IMR-90 (cell line): Measurements from ENCODE around the gene GRIK5. TPM values are rescaled to one million over a fixed set of nuclear protein-coding genes. Genes with fewer than 3 reads are reported as not detected.

Experiments used
- ATAC-seq: fragments of 200-7000 bp; cut with Tn5 transposase; 2 replicates; pipeline ENCODE4 v1.9.1; 2020; ENCODE audit warnings: low read depth, mild to moderate bottlenecking, moderate library complexity
- BruUV-seq: library from RNA; stranded (reverse); fragments of 400-500 nt; replicated peaks from 2 replicates; lab custom pipeline; 2021; lab: Mats Ljungman, UMichigan
- CTCF ChIA-PET: fragments of 300-600 bp; formaldehyde crosslinking; extraction: SDS; loops from one replicate; lab custom pipeline; 2021; ENCODE audit warnings: antibody characterized with exemption; lab: Yijun Ruan, JAX
- POLR2A ChIA-PET: fragments of 300-600 bp; sonication (Branson Sonifier 250); formaldehyde crosslinking; loops from one replicate; lab custom pipeline; 2022; ENCODE audit warnings: antibody characterized with exemption; ENCODE audit not compliant: unreplicated experiment; lab: Charles Lee
- DNase-seq: peaks from one replicate; pipeline ENCODE4 v3.0.0; 2013
- H2AFZ ChIP-seq: replicated peaks from 2 replicates; pipeline ENCODE3; 2013; ENCODE audit warnings: low read length, mild to moderate bottlenecking; ENCODE audit not compliant: poor library complexity
- H2AK5ac ChIP-seq: 2 replicates; pipeline ENCODE4 v1.6.1; 2013; ENCODE audit warnings: low read depth, low read length, inconsistent platforms
- H2AK9ac ChIP-seq: replicated peaks from 2 replicates; pipeline ENCODE3; 2013; ENCODE audit warnings: mild to moderate bottlenecking, low read depth, low read length, moderate library complexity; ENCODE audit not compliant: poor library complexity
- H2BK120ac ChIP-seq: 2 replicates; pipeline ENCODE4 v1.6.1; 2013; ENCODE audit warnings: low read depth, low read length, inconsistent platforms
- H2BK15ac ChIP-seq: 3 replicates; pipeline ENCODE4 v1.6.1; 2013; ENCODE audit warnings: low read depth, low read length, inconsistent platforms
- H2BK20ac ChIP-seq: 2 replicates; pipeline ENCODE4 v1.6.1; 2013; ENCODE audit warnings: low read depth, mild to moderate bottlenecking, inconsistent platforms, low read length, moderate library complexity
- H2BK5ac ChIP-seq: 2 replicates; pipeline ENCODE4 v1.6.1; 2013; ENCODE audit warnings: mild to moderate bottlenecking, low read depth, low read length, inconsistent platforms; ENCODE audit not compliant: poor library complexity, severe bottlenecking
- H3K14ac ChIP-seq: replicated peaks from 2 replicates; pipeline ENCODE4 v1.6.1; 2013; ENCODE audit warnings: low read depth, low read length, inconsistent platforms
- H3K18ac ChIP-seq: 2 replicates; pipeline ENCODE4 v1.6.1; 2013; ENCODE audit warnings: low read depth, low read length, control low read depth
- H3K23ac ChIP-seq: 2 replicates; pipeline ENCODE4 v1.6.1; 2013; ENCODE audit warnings: low read depth, low read length, inconsistent platforms
- H3K27ac ChIP-seq: 2 replicates; pipeline ENCODE4 v1.5.1; 2013; ENCODE audit warnings: mild to moderate bottlenecking, control low read depth, low read length; ENCODE audit not compliant: insufficient read depth
- H3K27me3 ChIP-seq: 2 replicates; pipeline ENCODE4 v1.6.1; 2013; ENCODE audit warnings: low read length; ENCODE audit not compliant: control insufficient read depth, insufficient read depth
- H3K36me3 ChIP-seq: 2 replicates; pipeline ENCODE4 v1.6.1; 2013; ENCODE audit warnings: low read length, mixed read lengths; ENCODE audit not compliant: control insufficient read depth, insufficient read depth
- H3K4ac ChIP-seq: 2 replicates; pipeline ENCODE4 v1.6.1; 2013; ENCODE audit warnings: low read depth, low read length, inconsistent platforms
- H3K4me1 ChIP-seq: 2 replicates; pipeline ENCODE4 v1.6.1; 2013; ENCODE audit warnings: low read length, mixed read lengths; ENCODE audit not compliant: control insufficient read depth, insufficient read depth
- H3K4me2 ChIP-seq: 2 replicates; pipeline ENCODE4 v1.6.1; 2013; ENCODE audit warnings: low read depth, mild to moderate bottlenecking, control low read depth, low read length, moderate library complexity
- H3K4me3 ChIP-seq: 2 replicates; pipeline ENCODE4 v1.5.1; 2013; ENCODE audit warnings: low read depth, mild to moderate bottlenecking, control low read depth, low read length, moderate library complexity; ENCODE audit not compliant: insufficient read depth
- H3K56ac ChIP-seq: 2 replicates; pipeline ENCODE4 v1.6.1; 2013; ENCODE audit warnings: low read length, inconsistent platforms; ENCODE audit not compliant: insufficient read depth; ENCODE audit errors: extremely low read depth
- H3K79me1 ChIP-seq, 2 experiments: 2 replicates each; pipeline ENCODE4 v1.6.1; 2013; ENCODE audit warnings: low read length in 2 of 2, inconsistent platforms in 1 of 2, low read depth in 1 of 2
- H3K9ac ChIP-seq: 2 replicates; pipeline ENCODE4 v1.6.1; 2013; ENCODE audit warnings: low read depth, low read length, control low read depth
- H3K9me1 ChIP-seq: 2 replicates; pipeline ENCODE4 v1.6.1; 2013; ENCODE audit warnings: low read length, inconsistent platforms; ENCODE audit not compliant: insufficient read depth
- H3K9me3 ChIP-seq: 2 replicates; pipeline ENCODE4 v1.6.1; 2013; ENCODE audit warnings: low read length; ENCODE audit not compliant: control insufficient read depth, insufficient read depth
- H4K20me1 ChIP-seq: 2 replicates; pipeline ENCODE4 v1.6.1; 2013; ENCODE audit warnings: low read length, inconsistent platforms; ENCODE audit not compliant: insufficient read depth
- H4K5ac ChIP-seq: 2 replicates; pipeline ENCODE4 v1.6.1; 2013; ENCODE audit warnings: mild to moderate bottlenecking, low read depth, low read length, control low read depth
- H4K8ac ChIP-seq, 2 experiments: 2 replicates each; pipeline ENCODE4 v1.6.1; 2013; ENCODE audit warnings: low read depth in 2 of 2, low read length in 2 of 2, control low read depth in 1 of 2, inconsistent platforms in 1 of 2
- H4K91ac ChIP-seq: 2 replicates; pipeline ENCODE4 v1.6.1; 2013; ENCODE audit warnings: low read depth, low read length, inconsistent platforms; ENCODE audit not compliant: insufficient read depth
- CEBPB ChIP-seq: IDR thresholded peaks from 2 replicates; pipeline ENCODE4 v1.6.1; 2012; ENCODE audit warnings: low read depth, low read length, improper control_type of control experiment
- MAZ ChIP-seq: IDR thresholded peaks from 2 replicates; pipeline ENCODE4 v1.6.1; 2012; ENCODE audit warnings: low read depth, mild to moderate bottlenecking, low read length, improper control_type of control experiment, moderate library complexity, borderline replicate concordance
- NFE2L2 ChIP-seq: fragments of 150-350 bp; IDR thresholded peaks from 2 replicates; pipeline ENCODE4 v1.6.1; 2016; ENCODE audit warnings: low read depth, mild to moderate bottlenecking, low read length
- RFX5 ChIP-seq: IDR thresholded peaks from 2 replicates; pipeline ENCODE4 v1.8.0; 2012; ENCODE audit warnings: low read depth, mild to moderate bottlenecking, low read length, moderate library complexity
- WGBS, 2 experiments: methylation state at CpG; one replicate each; pipeline versions ENCODE4 v1.1.5 to v1.1.7; 2013; ENCODE audit warnings: missing lambda C conversion rate in 2 of 2; ENCODE audit not compliant: insufficient read length in 1 of 2; ENCODE audit errors: extremely low coverage in 2 of 2; 5-methylcytosine and 5-hydroxymethylcytosine counted together
- dilution Hi-C: fragments of 300-500 bp; cut with HindIII; formaldehyde crosslinking; loops from one replicate; pipeline ENCODE4 v1.14.3; 2018; ENCODE audit warnings: low sequenced_read_pairs; ENCODE audit not compliant: unreplicated experiment
- in situ Hi-C: fragments of 300-500 bp; cut with MboI; formaldehyde crosslinking; loops from 3 replicates; pipeline ENCODE4 v1.14.3; 2019; ENCODE audit warnings: low sequenced_read_pairs, inconsistent platforms, mixed read lengths
- intact Hi-C: fragments of 100-400 bp; cut with micrococcal nuclease; formaldehyde crosslinking; loops from 2 replicates; pipeline ENCODE4 v1.10.0; 2022
- polyA plus RNA-seq, 3 experiments: library from polyadenylated mRNA; depleted of rRNA; stranded (reverse); fragments of >200 nt; gene quantifications; 2 replicates each; pipeline ENCODE4 v1.2.3, GENCODE V29; 2012; ENCODE audit warnings: low replicate concordance in 1 of 3
- total RNA-seq: library from RNA; depleted of rRNA; stranded (reverse); fragments of >200 nt; gene quantifications from 2 replicates; pipeline ENCODE4 v1.2.3, GENCODE V29; 2012
- TF ChIP-seq, protein P1 (sequence below): fragments of 150-350 bp; IDR thresholded peaks from 2 replicates; pipeline ENCODE4 v1.6.1; 2016; ENCODE audit warnings: low read depth, mild to moderate bottlenecking, low read length, moderate library complexity, borderline replicate concordance
- TF ChIP-seq, protein P2 (sequence below): fragments of 150-350 bp; IDR thresholded peaks from 2 replicates; pipeline ENCODE4 v1.6.1; 2017; ENCODE audit warnings: mild to moderate bottlenecking, antibody characterized with exemption, low read length, low read depth
- TF ChIP-seq, protein P3 (sequence below): conservative IDR thresholded peaks from 2 replicates; pipeline ENCODE4 v1.5.1; 2012; ENCODE audit warnings: mild to moderate bottlenecking, low read depth, low read length, improper control_type of control experiment

Gene GRIK5
- total and polyA plus RNA-seq, 2 of the 4 experiments (the other 2 are of a cell fraction) = 0.10 TPM; not detected in 1

DNA sequence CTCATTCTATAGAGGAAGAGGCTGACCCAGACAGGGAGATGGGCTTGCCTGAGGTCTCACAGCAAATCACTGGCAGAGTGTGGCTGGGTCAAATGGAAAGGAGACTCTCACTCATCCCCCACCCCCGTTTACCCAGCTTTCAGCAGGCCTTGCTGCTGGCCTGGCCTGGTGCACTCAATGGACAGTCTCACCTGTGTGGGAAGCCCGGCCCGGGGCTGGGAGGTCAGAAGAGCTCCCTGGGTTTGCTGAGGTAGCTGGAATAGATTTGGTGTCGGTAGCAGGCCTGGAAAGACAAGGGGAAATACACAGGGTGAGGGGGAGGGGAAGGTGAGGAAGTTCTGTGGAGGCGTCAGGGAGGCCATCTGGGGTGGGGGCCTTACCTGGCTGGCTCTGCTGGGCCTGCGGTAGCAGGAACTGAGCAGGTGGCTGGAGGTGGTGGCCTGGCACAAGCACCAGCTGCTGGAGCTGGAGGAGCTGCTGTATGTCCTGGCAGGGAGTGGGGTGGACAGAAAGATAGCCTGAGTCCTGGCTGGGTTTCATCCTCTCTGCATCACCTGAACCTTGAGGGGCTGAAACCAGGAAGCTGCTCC is 29.4 kb upstream of the GRIK5 start:
- no peak overlapping the region for H3K56ac ChIP-seq
- H3K79me1 ChIP-seq = no peaks in the 10 kb centered on the region
- no peak overlapping the region for H3K14ac ChIP-seq
- no peak overlapping the region for H2BK120ac ChIP-seq
- H3K36me3 ChIP-seq = no peaks in the 10 kb centered on the region
- H4K8ac ChIP-seq = no peak overlapping the region
- no peaks in the 10 kb centered on the region for H3K9me1 ChIP-seq
- H3K9me3 ChIP-seq = no peaks in the 10 kb centered on the region
- BruUV-seq = no TSS peak
- H3K4me2 ChIP-seq = no peak overlapping the region
- ChIA-PET POLR2A (no interaction called here), CTCF (interaction anchor here (1.1 kb wide), 2 partner anchors 9 to 18 kb away, joined by 3 to 4 read pairs; no protein-coding TSS in a partner anchor)
- H3K4ac ChIP-seq = no peak overlapping the region
- intact Hi-C loops (no loop called here), dilution Hi-C loops (no loop called here), in situ Hi-C loops (no loop called here)
- peak overlapping the region; percentile 19 for H2AK9ac ChIP-seq
- no peak overlapping the region for H3K4me3 ChIP-seq
- no peaks in the 10 kb centered on the region for H3K4me1 ChIP-seq
- no peaks in the 10 kb centered on the region; the same call in 1 of the 2 replicates for H3K27me3 ChIP-seq
- no peaks in the 10 kb centered on the region for H4K20me1 ChIP-seq
- no peak overlapping the region for H4K5ac ChIP-seq
- ATAC-seq (no peak), DNase-seq (no peak)
- no peak overlapping the region for H4K91ac ChIP-seq
- TF ChIP-seq, protein P1, sequence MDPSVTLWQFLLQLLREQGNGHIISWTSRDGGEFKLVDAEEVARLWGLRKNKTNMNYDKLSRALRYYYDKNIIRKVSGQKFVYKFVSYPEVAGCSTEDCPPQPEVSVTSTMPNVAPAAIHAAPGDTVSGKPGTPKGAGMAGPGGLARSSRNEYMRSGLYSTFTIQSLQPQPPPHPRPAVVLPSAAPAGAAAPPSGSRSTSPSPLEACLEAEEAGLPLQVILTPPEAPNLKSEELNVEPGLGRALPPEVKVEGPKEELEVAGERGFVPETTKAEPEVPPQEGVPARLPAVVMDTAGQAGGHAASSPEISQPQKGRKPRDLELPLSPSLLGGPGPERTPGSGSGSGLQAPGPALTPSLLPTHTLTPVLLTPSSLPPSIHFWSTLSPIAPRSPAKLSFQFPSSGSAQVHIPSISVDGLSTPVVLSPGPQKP = no peak
- TF ChIP-seq CEBPB = no peak
- no peak for TF ChIP-seq RFX5
- TF ChIP-seq, protein P2, sequence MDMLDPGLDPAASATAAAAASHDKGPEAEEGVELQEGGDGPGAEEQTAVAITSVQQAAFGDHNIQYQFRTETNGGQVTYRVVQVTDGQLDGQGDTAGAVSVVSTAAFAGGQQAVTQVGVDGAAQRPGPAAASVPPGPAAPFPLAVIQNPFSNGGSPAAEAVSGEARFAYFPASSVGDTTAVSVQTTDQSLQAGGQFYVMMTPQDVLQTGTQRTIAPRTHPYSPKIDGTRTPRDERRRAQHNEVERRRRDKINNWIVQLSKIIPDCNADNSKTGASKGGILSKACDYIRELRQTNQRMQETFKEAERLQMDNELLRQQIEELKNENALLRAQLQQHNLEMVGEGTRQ = no peak
- TF ChIP-seq MAZ = no peak
- TF ChIP-seq, protein P3, sequence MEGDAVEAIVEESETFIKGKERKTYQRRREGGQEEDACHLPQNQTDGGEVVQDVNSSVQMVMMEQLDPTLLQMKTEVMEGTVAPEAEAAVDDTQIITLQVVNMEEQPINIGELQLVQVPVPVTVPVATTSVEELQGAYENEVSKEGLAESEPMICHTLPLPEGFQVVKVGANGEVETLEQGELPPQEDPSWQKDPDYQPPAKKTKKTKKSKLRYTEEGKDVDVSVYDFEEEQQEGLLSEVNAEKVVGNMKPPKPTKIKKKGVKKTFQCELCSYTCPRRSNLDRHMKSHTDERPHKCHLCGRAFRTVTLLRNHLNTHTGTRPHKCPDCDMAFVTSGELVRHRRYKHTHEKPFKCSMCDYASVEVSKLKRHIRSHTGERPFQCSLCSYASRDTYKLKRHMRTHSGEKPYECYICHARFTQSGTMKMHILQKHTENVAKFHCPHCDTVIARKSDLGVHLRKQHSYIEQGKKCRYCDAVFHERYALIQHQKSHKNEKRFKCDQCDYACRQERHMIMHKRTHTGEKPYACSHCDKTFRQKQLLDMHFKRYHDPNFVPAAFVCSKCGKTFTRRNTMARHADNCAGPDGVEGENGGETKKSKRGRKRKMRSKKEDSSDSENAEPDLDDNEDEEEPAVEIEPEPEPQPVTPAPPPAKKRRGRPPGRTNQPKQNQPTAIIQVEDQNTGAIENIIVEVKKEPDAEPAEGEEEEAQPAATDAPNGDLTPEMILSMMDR = no peak
- no peak for TF ChIP-seq NFE2L2
- no peak overlapping the region for H3K27ac ChIP-seq
- peak overlapping the region; percentile 46 for H2AFZ ChIP-seq
- H2AK5ac ChIP-seq = no peak overlapping the region
- H2BK20ac ChIP-seq = no peak overlapping the region
- H3K9ac ChIP-seq = no peak overlapping the region
- no peak overlapping the region for H3K23ac ChIP-seq
- H3K18ac ChIP-seq = no peak overlapping the region
- H2BK15ac ChIP-seq = no peak overlapping the region
- WGBS, 2 experiments = 70% methylated on average over 2 of the region's 6 CpGs; no CpG with 5 or more reads in 1 of the 2 experiments
- H2BK5ac ChIP-seq = no peak overlapping the region
